K562 treated with DMSO at 1 percent for 24 hours (cell line): Measurements from ENCODE around the gene LPIN1. TPM values are rescaled to one million over a fixed set of nuclear protein-coding genes. Genes with fewer than 3 reads are reported as not detected.

ENCODE experiments used
- total RNA-seq: library from RNA; unstranded; fragments of 300-600 nt; gene quantifications from 2 replicates; pipeline ENCODE4 v1.2.3, GENCODE V29; 2022; ENCODE audit warnings: low read depth; ENCODE audit not compliant: insufficient read depth

LPIN1 gene
- 16.0 and 21.5 TPM in 2 replicates for total RNA-seq

GRCh38 chr2:11746376-11746806 lies at the start of gene LPIN1:
TSS of gene LPIN1 (plus strand) at chr2:11746632. CDS start at chr2:11765542, 18,910 bp downstream.

Other genes with a start within 250 kb of the LPIN1 start
- gene GREB1, start 212.6 kb upstream of the LPIN1 start, total RNA-seq = 0.75 and 0.93 TPM in 2 replicates
- gene NTSR2, start 76.4 kb upstream of the LPIN1 start, total RNA-seq = not detected in 2 replicates